GM10266 (cell line): ENCODE measurements around the gene B3GNT9.

Source experiments
- DNase-seq: peaks from one replicate; pipeline ENCODE4 v3.0.0; 2012; ENCODE audit errors: extremely low spot score
- CTCF ChIP-seq: IDR thresholded peaks from 2 replicates; pipeline ENCODE4 v1.5.1; 2012; ENCODE audit warnings: mild to moderate bottlenecking, low read depth; ENCODE audit not compliant: control insufficient read depth, insufficient read depth; ENCODE audit errors: missing control alignments

The B3GNT9 gene

DNA sequence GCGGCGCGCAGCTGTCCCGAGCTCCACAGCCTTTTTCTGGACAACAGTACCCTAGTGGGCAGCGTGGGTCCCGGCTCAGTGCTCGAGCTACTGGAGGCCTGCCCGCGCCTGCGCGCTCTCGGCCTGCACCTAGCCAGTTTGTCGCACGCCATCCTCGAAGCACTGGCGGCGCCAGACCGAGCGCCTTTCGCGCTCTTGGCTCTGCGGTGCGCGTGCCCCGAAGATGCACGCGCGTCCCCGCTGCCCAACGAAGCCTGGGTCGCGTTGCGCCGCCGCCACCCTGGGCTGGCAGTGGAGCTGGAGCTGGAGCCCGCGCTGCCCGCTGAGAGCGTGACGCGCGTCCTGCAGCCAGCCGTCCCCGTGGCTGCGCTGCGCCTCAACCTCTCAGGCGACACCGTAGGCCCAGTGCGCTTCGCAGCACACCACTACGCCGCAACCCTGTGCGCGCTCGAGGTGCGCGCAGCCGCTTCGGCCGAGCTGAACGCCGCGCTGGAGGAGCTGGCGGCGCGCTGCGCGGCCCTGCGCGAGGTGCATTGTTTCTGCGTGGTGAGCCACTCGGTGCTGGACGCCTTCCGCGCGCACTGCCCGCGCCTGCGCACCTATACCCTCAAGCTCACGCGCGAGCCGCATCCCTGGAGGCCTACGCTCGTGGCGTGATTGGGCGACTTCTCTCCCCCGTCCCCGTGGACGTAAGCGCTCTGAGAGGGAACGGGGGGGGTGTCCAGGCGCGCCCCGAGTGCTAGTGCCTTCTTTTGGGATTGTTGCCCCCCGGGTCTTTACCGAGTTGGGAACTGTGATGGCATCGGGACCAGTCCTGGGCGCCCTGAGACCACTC lies 12.6 kb upstream of the B3GNT9 start:
- DNase-seq, result no peak
- TF ChIP-seq CTCF, result no peak

DNA sequence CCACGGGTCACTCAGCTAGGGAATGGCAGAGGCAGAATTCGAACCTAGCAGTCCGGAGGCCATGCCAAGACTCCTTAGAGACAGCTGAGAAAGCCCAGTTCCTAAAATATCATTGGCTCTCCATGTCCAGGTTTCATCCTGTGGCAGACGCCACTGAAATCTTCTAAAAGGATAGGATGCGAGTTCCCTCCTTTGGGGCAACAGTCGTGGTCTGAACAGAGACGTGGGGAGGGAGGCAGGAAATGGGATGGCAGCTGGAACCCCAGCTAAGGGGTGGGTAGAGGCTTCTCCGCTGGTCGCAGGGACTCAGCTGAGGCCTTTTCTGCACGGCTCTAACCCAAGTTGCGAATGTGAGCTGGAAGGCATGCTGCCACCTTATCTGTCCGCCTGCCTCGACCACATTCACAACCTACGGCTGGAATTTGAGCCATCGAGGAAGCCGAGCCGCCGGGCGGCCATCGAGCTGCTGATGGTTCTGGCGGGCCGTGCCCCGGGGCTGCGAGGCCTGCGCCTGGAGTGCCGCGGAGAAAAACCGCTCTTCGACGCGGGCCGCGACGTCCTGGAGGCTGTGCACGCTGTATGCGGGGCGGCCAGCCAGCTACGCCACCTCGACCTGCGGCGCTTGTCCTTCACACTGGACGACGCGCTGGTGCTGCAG lies 11.8 kb upstream of the B3GNT9 start:
- TF ChIP-seq CTCF, result no peak
- no peak for DNase-seq

- no peak for TF ChIP-seq CTCF
- no peak for DNase-seq
These were observed 10.8 kb upstream of the B3GNT9 start for GRCh38 chr16:67161595-67162058.

- TF ChIP-seq CTCF, result no peak
- peak; percentile 89 for DNase-seq
These were observed 8.1 kb upstream of the B3GNT9 start for GRCh38 chr16:67158637-67159600.

DNA sequence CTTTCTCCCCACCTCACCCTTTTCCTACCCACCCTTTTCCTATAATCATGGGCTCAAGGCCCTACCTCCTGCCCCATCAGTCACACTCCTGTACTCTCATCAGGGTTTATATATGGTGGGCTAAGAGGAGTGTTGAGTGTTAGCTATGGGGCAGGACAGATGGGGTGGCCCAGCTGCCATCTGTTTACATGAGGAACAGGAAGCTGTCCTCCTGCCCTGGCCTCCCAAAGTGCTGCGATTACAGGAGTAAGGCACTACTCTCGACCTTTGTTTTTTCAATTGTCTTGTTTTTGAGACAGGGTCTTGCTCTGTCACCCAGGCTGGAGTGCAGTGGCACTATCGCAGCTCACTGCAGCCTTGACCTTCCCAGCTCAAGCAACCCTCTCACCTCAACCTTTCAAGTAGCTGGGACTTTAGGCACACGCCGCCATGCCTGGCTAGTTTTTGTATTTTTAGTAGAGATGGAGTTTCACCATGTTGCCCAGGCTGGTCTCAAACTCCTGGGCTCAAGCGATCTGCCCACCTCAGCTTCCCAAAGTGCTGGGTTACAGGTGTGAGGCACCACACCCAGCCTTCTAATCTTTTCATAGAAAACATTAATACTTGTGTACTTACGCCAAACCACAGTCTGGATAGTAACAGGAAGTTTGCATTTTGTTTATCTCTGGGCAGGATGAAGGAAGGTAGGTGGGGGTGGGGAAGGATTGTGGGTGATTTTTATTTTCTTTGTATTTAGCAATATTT lies 7.3 kb upstream of the B3GNT9 start:
- TF ChIP-seq CTCF, result no peak
- no peak for DNase-seq

- no peak for DNase-seq
- TF ChIP-seq CTCF, result no peak
These were observed 6.4 kb upstream of the B3GNT9 start for GRCh38 chr16:67157106-67157748.
